ENCODE results near the gene MGAT1.

Gene MGAT1

GRCh38 chr5:180802325-180803180, at the start of gene MGAT1:
Gene MGAT1 (minus strand): TSS chr5:180802806. CDS start chr5:180792971, 9,835 bp downstream.
- no peaks in the 10 kb centered on the region for H3K9me3 ChIP-seq (ENCODE audit: control insufficient read depth in 2 of 2, low read length in 2 of 2)
- H3K36me3 ChIP-seq (ENCODE audit: control insufficient read depth in 2 of 2, insufficient read depth in 2 of 2, low read length in 2 of 2), result peaks cover 2 to 13% of the 10 kb centered on the region in 2 donors
- peak within 1 kb of the TSS; percentile 88 to 97 for H3K9ac ChIP-seq (ENCODE audit: low read depth in 1 of 2, low read length in 2 of 2)
- H3K27ac ChIP-seq (ENCODE audit: low read depth in 2 of 2, low read length in 2 of 2), result peak within 1 kb of the TSS; percentile 96 to 97
- H3K4me3 ChIP-seq (ENCODE audit: low read length in 2 of 2), result peak within 1 kb of the TSS; percentile 77 to 94
- peaks cover 65 to 75% of the 10 kb centered on the region in 2 donors for H3K4me1 ChIP-seq (ENCODE audit: control insufficient read depth in 2 of 2, insufficient read depth in 2 of 2, low read length in 2 of 2)
- H3K27me3 ChIP-seq (ENCODE audit: control insufficient read depth in 2 of 2, insufficient read depth in 2 of 2, low read length in 2 of 2), result no peaks in the 10 kb centered on the region

- Histone ChIP-seq H3K4me1 (ENCODE audit: control insufficient read depth in 2 of 2, insufficient read depth in 2 of 2, low read length in 2 of 2) (no peaks in the 10 kb centered on the region), H3K27me3 (ENCODE audit: control insufficient read depth in 2 of 2, insufficient read depth in 2 of 2, low read length in 2 of 2) (no peaks in the 10 kb centered on the region), H3K27ac (ENCODE audit: low read depth in 2 of 2, low read length in 2 of 2) (no peak overlapping the region), H3K4me3 (ENCODE audit: low read length in 2 of 2) (peak overlapping the region in 1 of 2 donors; percentile 49), H3K9me3 (ENCODE audit: control insufficient read depth in 2 of 2, low read length in 2 of 2) (peaks cover 18% of the 10 kb centered on the region in 2 donors), H3K9ac (ENCODE audit: low read depth in 1 of 2, low read length in 2 of 2) (no peak overlapping the region), H3K36me3 (ENCODE audit: control insufficient read depth in 2 of 2, insufficient read depth in 2 of 2, low read length in 2 of 2) (peaks cover 29 to 57% of the 10 kb centered on the region in 2 donors)
These were observed 48.0 kb upstream of the MGAT1 start for GRCh38 chr5:180850434-180851078.

GRCh38 chr5:180849827-180850226, 47.2 kb upstream of the MGAT1 start:
- no peak overlapping the region for H3K27ac ChIP-seq (ENCODE audit: low read depth in 2 of 2, low read length in 2 of 2)
- no peaks in the 10 kb centered on the region for H3K4me1 ChIP-seq (ENCODE audit: control insufficient read depth in 2 of 2, insufficient read depth in 2 of 2, low read length in 2 of 2)
- no peaks in the 10 kb centered on the region for H3K27me3 ChIP-seq (ENCODE audit: control insufficient read depth in 2 of 2, insufficient read depth in 2 of 2, low read length in 2 of 2)
- H3K9me3 ChIP-seq (ENCODE audit: control insufficient read depth in 2 of 2, low read length in 2 of 2), result peaks cover 18% of the 10 kb centered on the region in 2 donors
- H3K4me3 ChIP-seq (ENCODE audit: low read length in 2 of 2), result no peak overlapping the region
- no peak overlapping the region for H3K9ac ChIP-seq (ENCODE audit: low read depth in 1 of 2, low read length in 2 of 2)
- peaks cover 29 to 50% of the 10 kb centered on the region in 2 donors for H3K36me3 ChIP-seq (ENCODE audit: control insufficient read depth in 2 of 2, insufficient read depth in 2 of 2, low read length in 2 of 2)

- H3K27ac ChIP-seq (ENCODE audit: low read depth in 2 of 2, low read length in 2 of 2), result no peak overlapping the region
- peaks cover 18% of the 10 kb centered on the region in 2 donors for H3K9me3 ChIP-seq (ENCODE audit: control insufficient read depth in 2 of 2, low read length in 2 of 2)
- peaks cover 29 to 43% of the 10 kb centered on the region in 2 donors for H3K36me3 ChIP-seq (ENCODE audit: control insufficient read depth in 2 of 2, insufficient read depth in 2 of 2, low read length in 2 of 2)
- no peaks in the 10 kb centered on the region for H3K4me1 ChIP-seq (ENCODE audit: control insufficient read depth in 2 of 2, insufficient read depth in 2 of 2, low read length in 2 of 2)
- no peak overlapping the region for H3K9ac ChIP-seq (ENCODE audit: low read depth in 1 of 2, low read length in 2 of 2)
- H3K4me3 ChIP-seq (ENCODE audit: low read length in 2 of 2), result no peak overlapping the region
- no peaks in the 10 kb centered on the region for H3K27me3 ChIP-seq (ENCODE audit: control insufficient read depth in 2 of 2, insufficient read depth in 2 of 2, low read length in 2 of 2)
These were observed 46.3 kb upstream of the MGAT1 start for GRCh38 chr5:180848878-180849277.

GRCh38 chr5:180848265-180848664, 45.7 kb upstream of the MGAT1 start:
- Histone ChIP-seq H3K36me3 (ENCODE audit: control insufficient read depth in 2 of 2, insufficient read depth in 2 of 2, low read length in 2 of 2) (peaks cover 29 to 40% of the 10 kb centered on the region in 2 donors), H3K4me1 (ENCODE audit: control insufficient read depth in 2 of 2, insufficient read depth in 2 of 2, low read length in 2 of 2) (no peaks in the 10 kb centered on the region), H3K4me3 (ENCODE audit: low read length in 2 of 2) (no peak overlapping the region), H3K27me3 (ENCODE audit: control insufficient read depth in 2 of 2, insufficient read depth in 2 of 2, low read length in 2 of 2) (no peaks in the 10 kb centered on the region), H3K27ac (ENCODE audit: low read depth in 2 of 2, low read length in 2 of 2) (no peak overlapping the region), H3K9me3 (ENCODE audit: control insufficient read depth in 2 of 2, low read length in 2 of 2) (peaks cover 18% of the 10 kb centered on the region in 2 donors), H3K9ac (ENCODE audit: low read depth in 1 of 2, low read length in 2 of 2) (no peak overlapping the region)

- H3K27me3 ChIP-seq (ENCODE audit: control insufficient read depth in 2 of 2, insufficient read depth in 2 of 2, low read length in 2 of 2), result no peaks in the 10 kb centered on the region
- peaks cover 27 to 40% of the 10 kb centered on the region in 2 donors for H3K36me3 ChIP-seq (ENCODE audit: control insufficient read depth in 2 of 2, insufficient read depth in 2 of 2, low read length in 2 of 2)
These were observed 44.4 kb upstream of the MGAT1 start for GRCh38 chr5:180847026-180847425.

GRCh38 chr5:180844858-180845257, 42.3 kb upstream of the MGAT1 start:
- H3K4me1 ChIP-seq (ENCODE audit: control insufficient read depth in 2 of 2, insufficient read depth in 2 of 2, low read length in 2 of 2), result no peaks in the 10 kb centered on the region
- no peak overlapping the region for H3K27ac ChIP-seq (ENCODE audit: low read depth in 2 of 2, low read length in 2 of 2)
- H3K9ac ChIP-seq (ENCODE audit: low read depth in 1 of 2, low read length in 2 of 2), result no peak overlapping the region
- H3K4me3 ChIP-seq (ENCODE audit: low read length in 2 of 2), result no peak overlapping the region
- peaks cover under 1 to 5% of the 10 kb centered on the region in 2 donors for H3K9me3 ChIP-seq (ENCODE audit: control insufficient read depth in 2 of 2, low read length in 2 of 2)
- H3K27me3 ChIP-seq (ENCODE audit: control insufficient read depth in 2 of 2, insufficient read depth in 2 of 2, low read length in 2 of 2), result no peaks in the 10 kb centered on the region
- H3K36me3 ChIP-seq (ENCODE audit: control insufficient read depth in 2 of 2, insufficient read depth in 2 of 2, low read length in 2 of 2), result peaks cover 9 to 22% of the 10 kb centered on the region in 2 donors

More at GRCh38 chr5:180847026-180847425, 44.4 kb upstream of the MGAT1 start:
- H3K9me3 ChIP-seq (ENCODE audit: control insufficient read depth in 2 of 2, low read length in 2 of 2), result peaks cover 18% of the 10 kb centered on the region in 2 donors
- no peak overlapping the region for H3K27ac ChIP-seq (ENCODE audit: low read depth in 2 of 2, low read length in 2 of 2)
- no peak overlapping the region for H3K9ac ChIP-seq (ENCODE audit: low read depth in 1 of 2, low read length in 2 of 2)
- H3K4me1 ChIP-seq (ENCODE audit: control insufficient read depth in 2 of 2, insufficient read depth in 2 of 2, low read length in 2 of 2), result no peaks in the 10 kb centered on the region
- no peak overlapping the region for H3K4me3 ChIP-seq (ENCODE audit: low read length in 2 of 2)

- H3K9me3 ChIP-seq (ENCODE audit: control insufficient read depth in 2 of 2, low read length in 2 of 2), result peaks cover 0 to under 1% of the 10 kb centered on the region in 2 donors
- H3K36me3 ChIP-seq (ENCODE audit: control insufficient read depth in 2 of 2, insufficient read depth in 2 of 2, low read length in 2 of 2), result peaks cover 5 to 17% of the 10 kb centered on the region in 2 donors
- H3K27ac ChIP-seq (ENCODE audit: low read depth in 2 of 2, low read length in 2 of 2), result no peak overlapping the region
- no peak overlapping the region for H3K9ac ChIP-seq (ENCODE audit: low read depth in 1 of 2, low read length in 2 of 2)
- H3K4me3 ChIP-seq (ENCODE audit: low read length in 2 of 2), result no peak overlapping the region
- H3K27me3 ChIP-seq (ENCODE audit: control insufficient read depth in 2 of 2, insufficient read depth in 2 of 2, low read length in 2 of 2), result no peaks in the 10 kb centered on the region
- no peaks in the 10 kb centered on the region for H3K4me1 ChIP-seq (ENCODE audit: control insufficient read depth in 2 of 2, insufficient read depth in 2 of 2, low read length in 2 of 2)
These were observed 41.8 kb upstream of the MGAT1 start for GRCh38 chr5:180844432-180844831.

- no peak overlapping the region for H3K27ac ChIP-seq (ENCODE audit: low read depth in 2 of 2, low read length in 2 of 2)
- H3K9ac ChIP-seq (ENCODE audit: low read depth in 1 of 2, low read length in 2 of 2), result no peak overlapping the region
- H3K27me3 ChIP-seq (ENCODE audit: control insufficient read depth in 2 of 2, insufficient read depth in 2 of 2, low read length in 2 of 2), result no peaks in the 10 kb centered on the region
- no peak overlapping the region for H3K4me3 ChIP-seq (ENCODE audit: low read length in 2 of 2)
- no peaks in the 10 kb centered on the region for H3K4me1 ChIP-seq (ENCODE audit: control insufficient read depth in 2 of 2, insufficient read depth in 2 of 2, low read length in 2 of 2)
- H3K9me3 ChIP-seq (ENCODE audit: control insufficient read depth in 2 of 2, low read length in 2 of 2), result no peaks in the 10 kb centered on the region
- peaks cover 13 to 18% of the 10 kb centered on the region in 2 donors for H3K36me3 ChIP-seq (ENCODE audit: control insufficient read depth in 2 of 2, insufficient read depth in 2 of 2, low read length in 2 of 2)
These were observed 37.3 kb upstream of the MGAT1 start for GRCh38 chr5:180839935-180840334.

- H3K27me3 ChIP-seq (ENCODE audit: control insufficient read depth in 2 of 2, insufficient read depth in 2 of 2, low read length in 2 of 2), result no peaks in the 10 kb centered on the region
- no peak overlapping the region for H3K4me3 ChIP-seq (ENCODE audit: low read length in 2 of 2)
- H3K9ac ChIP-seq (ENCODE audit: low read depth in 1 of 2, low read length in 2 of 2), result no peak overlapping the region
- H3K9me3 ChIP-seq (ENCODE audit: control insufficient read depth in 2 of 2, low read length in 2 of 2), result no peaks in the 10 kb centered on the region
- H3K36me3 ChIP-seq (ENCODE audit: control insufficient read depth in 2 of 2, insufficient read depth in 2 of 2, low read length in 2 of 2), result peaks cover 19 to 23% of the 10 kb centered on the region in 2 donors
- H3K4me1 ChIP-seq (ENCODE audit: control insufficient read depth in 2 of 2, insufficient read depth in 2 of 2, low read length in 2 of 2), result no peaks in the 10 kb centered on the region
- no peak overlapping the region for H3K27ac ChIP-seq (ENCODE audit: low read depth in 2 of 2, low read length in 2 of 2)
These were observed 36.6 kb upstream of the MGAT1 start for GRCh38 chr5:180839227-180839626.

Measured in mucosa of rectum (tissue), 2 donors.